HEK293 (cell line): ENCODE results near the gene TAGLN.

Source experiments
- KLF9 ChIP-seq: fragments of 450-650 bp; formaldehyde crosslinking; IDR thresholded peaks from 2 replicates; pipeline ENCODE4 v1.5.1; 2016; ENCODE audit warnings: missing biosample characterization, missing genetic modification characterization, low read depth
- PRDM1 ChIP-seq: fragments of 450-650 bp; formaldehyde crosslinking; IDR thresholded peaks from 2 replicates; pipeline ENCODE4; 2016; ENCODE audit warnings: missing biosample characterization, missing genetic modification characterization
- ZNF530 ChIP-seq: fragments of 450-650 bp; formaldehyde crosslinking; IDR thresholded peaks from 2 replicates; pipeline ENCODE4 v1.5.1; 2016; ENCODE audit warnings: low read depth, missing biosample characterization, missing genetic modification characterization
- TF ChIP-seq, protein P1 (sequence below): fragments of 450-650 bp; formaldehyde crosslinking; IDR thresholded peaks from 2 replicates; pipeline ENCODE4 v1.5.1; 2016; ENCODE audit warnings: missing biosample characterization, missing genetic modification characterization
- TF ChIP-seq, protein P2 (sequence below): sonication (generic); formaldehyde crosslinking; IDR thresholded peaks from 2 replicates; pipeline ENCODE4 v1.8.1; 2022; ENCODE audit warnings: mild to moderate bottlenecking, moderate library complexity, missing genetic modification reagents
- TF ChIP-seq, protein P3 (sequence below): fragments of 450-650 bp; formaldehyde crosslinking; IDR thresholded peaks from 2 replicates; pipeline ENCODE4 v1.5.1; 2016; ENCODE audit warnings: missing biosample characterization, missing genetic modification characterization
- TF ChIP-seq, protein P4 (sequence below): fragments of 450-650 bp; formaldehyde crosslinking; IDR thresholded peaks from 2 replicates; pipeline ENCODE4 v1.5.1; 2016; ENCODE audit warnings: missing biosample characterization, missing genetic modification characterization

DNA sequence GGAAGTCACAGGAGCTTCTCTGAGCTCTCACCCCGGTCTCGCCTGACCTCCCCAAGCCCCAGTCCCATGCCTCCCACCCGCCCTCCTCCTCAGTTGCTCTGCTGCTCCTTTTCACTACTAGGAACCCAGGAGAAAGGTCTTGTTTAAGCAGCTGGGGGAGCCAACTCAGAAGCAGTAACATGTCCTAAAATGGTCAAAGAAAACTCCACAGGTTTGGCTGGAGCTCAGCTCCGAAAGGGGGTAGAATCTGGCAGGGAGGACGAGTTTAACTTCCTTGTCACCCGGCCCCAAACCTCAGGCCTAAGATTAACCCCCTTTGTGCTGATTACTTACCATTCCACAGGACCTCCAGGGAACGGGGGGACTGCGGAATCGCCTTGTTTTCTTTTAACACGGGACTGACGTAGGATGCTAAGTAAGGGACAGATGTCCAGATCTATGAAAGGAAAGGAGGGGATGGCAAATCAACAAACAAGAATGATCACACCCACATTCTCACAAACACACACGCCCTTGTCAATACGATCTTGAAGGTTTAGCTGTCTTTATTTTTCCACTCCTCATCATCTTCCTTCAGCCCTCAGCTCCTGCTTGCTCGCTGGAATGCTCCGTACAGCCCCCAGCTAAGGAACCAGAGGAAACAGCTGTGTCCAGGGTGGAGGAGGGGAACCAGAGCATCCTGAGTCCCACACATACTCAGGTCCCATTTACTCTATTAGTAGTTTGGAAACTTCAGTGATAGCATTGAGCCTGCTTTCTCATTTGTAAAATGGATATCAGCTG, 19.2 kb downstream of the TAGLN start:
- TF ChIP-seq, protein P1, sequence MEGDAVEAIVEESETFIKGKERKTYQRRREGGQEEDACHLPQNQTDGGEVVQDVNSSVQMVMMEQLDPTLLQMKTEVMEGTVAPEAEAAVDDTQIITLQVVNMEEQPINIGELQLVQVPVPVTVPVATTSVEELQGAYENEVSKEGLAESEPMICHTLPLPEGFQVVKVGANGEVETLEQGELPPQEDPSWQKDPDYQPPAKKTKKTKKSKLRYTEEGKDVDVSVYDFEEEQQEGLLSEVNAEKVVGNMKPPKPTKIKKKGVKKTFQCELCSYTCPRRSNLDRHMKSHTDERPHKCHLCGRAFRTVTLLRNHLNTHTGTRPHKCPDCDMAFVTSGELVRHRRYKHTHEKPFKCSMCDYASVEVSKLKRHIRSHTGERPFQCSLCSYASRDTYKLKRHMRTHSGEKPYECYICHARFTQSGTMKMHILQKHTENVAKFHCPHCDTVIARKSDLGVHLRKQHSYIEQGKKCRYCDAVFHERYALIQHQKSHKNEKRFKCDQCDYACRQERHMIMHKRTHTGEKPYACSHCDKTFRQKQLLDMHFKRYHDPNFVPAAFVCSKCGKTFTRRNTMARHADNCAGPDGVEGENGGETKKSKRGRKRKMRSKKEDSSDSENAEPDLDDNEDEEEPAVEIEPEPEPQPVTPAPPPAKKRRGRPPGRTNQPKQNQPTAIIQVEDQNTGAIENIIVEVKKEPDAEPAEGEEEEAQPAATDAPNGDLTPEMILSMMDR (tag by site-specific recombination) = no peak
- TF ChIP-seq, protein P2, sequence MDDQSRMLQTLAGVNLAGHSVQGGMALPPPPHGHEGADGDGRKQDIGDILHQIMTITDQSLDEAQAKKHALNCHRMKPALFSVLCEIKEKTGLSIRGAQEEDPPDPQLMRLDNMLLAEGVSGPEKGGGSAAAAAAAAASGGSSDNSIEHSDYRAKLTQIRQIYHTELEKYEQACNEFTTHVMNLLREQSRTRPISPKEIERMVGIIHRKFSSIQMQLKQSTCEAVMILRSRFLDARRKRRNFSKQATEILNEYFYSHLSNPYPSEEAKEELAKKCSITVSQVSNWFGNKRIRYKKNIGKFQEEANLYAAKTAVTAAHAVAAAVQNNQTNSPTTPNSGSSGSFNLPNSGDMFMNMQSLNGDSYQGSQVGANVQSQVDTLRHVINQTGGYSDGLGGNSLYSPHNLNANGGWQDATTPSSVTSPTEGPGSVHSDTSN (CRISPR knock-in tag) = no peak
- TF ChIP-seq PRDM1 (tag by site-specific recombination) (no peak), ZNF530 (tag by site-specific recombination) (no peak), KLF9 (tag by site-specific recombination) (no peak)
- TF ChIP-seq, protein P3, sequence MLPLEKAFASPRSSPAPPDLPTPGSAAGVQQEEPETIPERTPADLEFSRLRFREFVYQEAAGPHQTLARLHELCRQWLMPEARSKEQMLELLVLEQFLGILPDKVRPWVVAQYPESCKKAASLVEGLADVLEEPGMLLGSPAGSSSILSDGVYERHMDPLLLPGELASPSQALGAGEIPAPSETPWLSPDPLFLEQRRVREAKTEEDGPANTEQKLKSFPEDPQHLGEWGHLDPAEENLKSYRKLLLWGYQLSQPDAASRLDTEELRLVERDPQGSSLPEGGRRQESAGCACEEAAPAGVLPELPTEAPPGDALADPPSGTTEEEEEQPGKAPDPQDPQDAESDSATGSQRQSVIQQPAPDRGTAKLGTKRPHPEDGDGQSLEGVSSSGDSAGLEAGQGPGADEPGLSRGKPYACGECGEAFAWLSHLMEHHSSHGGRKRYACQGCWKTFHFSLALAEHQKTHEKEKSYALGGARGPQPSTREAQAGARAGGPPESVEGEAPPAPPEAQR (tag by site-specific recombination) = no peak
- TF ChIP-seq, protein P4, sequence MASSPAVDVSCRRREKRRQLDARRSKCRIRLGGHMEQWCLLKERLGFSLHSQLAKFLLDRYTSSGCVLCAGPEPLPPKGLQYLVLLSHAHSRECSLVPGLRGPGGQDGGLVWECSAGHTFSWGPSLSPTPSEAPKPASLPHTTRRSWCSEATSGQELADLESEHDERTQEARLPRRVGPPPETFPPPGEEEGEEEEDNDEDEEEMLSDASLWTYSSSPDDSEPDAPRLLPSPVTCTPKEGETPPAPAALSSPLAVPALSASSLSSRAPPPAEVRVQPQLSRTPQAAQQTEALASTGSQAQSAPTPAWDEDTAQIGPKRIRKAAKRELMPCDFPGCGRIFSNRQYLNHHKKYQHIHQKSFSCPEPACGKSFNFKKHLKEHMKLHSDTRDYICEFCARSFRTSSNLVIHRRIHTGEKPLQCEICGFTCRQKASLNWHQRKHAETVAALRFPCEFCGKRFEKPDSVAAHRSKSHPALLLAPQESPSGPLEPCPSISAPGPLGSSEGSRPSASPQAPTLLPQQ (tag by site-specific recombination) = no peak
